Ascending aorta (tissue), 2 donors: Measurements from ENCODE around the gene LRPAP1. TPM values are rescaled to one million over a fixed set of nuclear protein-coding genes. Genes with fewer than 3 reads are reported as not detected.

Experiments used
- DNase-seq, 2 donors: peaks; one replicate each; pipeline ENCODE4 v3.0.0-alpha.2; 2019; ENCODE audit warnings: low spot score in 2 of 2
- H3K27ac ChIP-seq, 2 donors: fragments of 200-600 bp; sonication (generic); one replicate each; pipeline ENCODE4 v1.5.1; 2016 to 2017; ENCODE audit warnings: mild to moderate bottlenecking in 1 of 2
- H3K27me3 ChIP-seq: fragments of 200-600 bp; sonication (generic); one replicate; pipeline ENCODE4 v1.5.1; 2017
- H3K36me3 ChIP-seq, 2 donors: fragments of 200-600 bp; sonication (generic); one replicate each; pipeline ENCODE4 v1.5.1; 2016
- H3K4me1 ChIP-seq, 2 donors: fragments of 200-600 bp; sonication (generic); one replicate each; pipeline ENCODE4 v1.5.1; 2016 to 2017; ENCODE audit warnings: mild to moderate bottlenecking in 1 of 2
- H3K4me3 ChIP-seq, 2 donors: fragments of 200-600 bp; sonication (generic); one replicate each; pipeline ENCODE4 v1.5.1; 2016 to 2017; ENCODE audit warnings: mild to moderate bottlenecking in 1 of 2
- H3K9me3 ChIP-seq, 2 donors: fragments of 200-600 bp; sonication (generic); one replicate each; pipeline ENCODE4 v1.5.1; 2016
- CTCF ChIP-seq, 3 experiments: fragments of 200-600 bp in 2 of 3; fragments of 450-650 bp in 1 of 3; sonication (generic) in 2 of 3; IDR thresholded peaks; one replicate each; pipeline ENCODE4 v1.5.1; 2016 to 2019; ENCODE audit warnings: antibody characterized with exemption in 3 of 3, mild to moderate bottlenecking in 1 of 3, moderate library complexity in 1 of 3
- intact Hi-C: fragments of 100-400 bp; cut with DNase I; formaldehyde crosslinking; loops from one replicate; pipeline ENCODE4 v1.15.1; 2023
- total RNA-seq: library from RNA; depleted of rRNA; stranded (reverse); fragments of >200 nt; gene quantifications from one replicate; pipeline ENCODE4 v1.1.0, GENCODE V29; 2016

LRPAP1 gene
- total RNA-seq, 1 donor from 2014 or later, result 172 TPM

- H3K27me3 ChIP-seq, result no peaks in the 10 kb centered on the region
- DNase-seq, result no peak
- H3K4me3 ChIP-seq, result peak overlapping the region in 1 of 2 donors; percentile 42
- H3K4me1 ChIP-seq, result peaks cover 6 to 24% of the 10 kb centered on the region in 2 donors
- no peaks in the 10 kb centered on the region for H3K36me3 ChIP-seq
- intact Hi-C loops, result loop anchor here (2.0 kb wide), 1 partner anchor 282 kb away; the partner anchor contains the start of gene ADRA2C
- H3K9me3 ChIP-seq, result no peaks in the 10 kb centered on the region
- no peak for TF ChIP-seq CTCF (IDR thresholded peaks at IDR 0.05)
- peak overlapping the region; percentile 95 to 96 for H3K27ac ChIP-seq
Measured at GRCh38 chr4:3485011-3485791, 47.0 kb downstream of the LRPAP1 start.

DNA sequence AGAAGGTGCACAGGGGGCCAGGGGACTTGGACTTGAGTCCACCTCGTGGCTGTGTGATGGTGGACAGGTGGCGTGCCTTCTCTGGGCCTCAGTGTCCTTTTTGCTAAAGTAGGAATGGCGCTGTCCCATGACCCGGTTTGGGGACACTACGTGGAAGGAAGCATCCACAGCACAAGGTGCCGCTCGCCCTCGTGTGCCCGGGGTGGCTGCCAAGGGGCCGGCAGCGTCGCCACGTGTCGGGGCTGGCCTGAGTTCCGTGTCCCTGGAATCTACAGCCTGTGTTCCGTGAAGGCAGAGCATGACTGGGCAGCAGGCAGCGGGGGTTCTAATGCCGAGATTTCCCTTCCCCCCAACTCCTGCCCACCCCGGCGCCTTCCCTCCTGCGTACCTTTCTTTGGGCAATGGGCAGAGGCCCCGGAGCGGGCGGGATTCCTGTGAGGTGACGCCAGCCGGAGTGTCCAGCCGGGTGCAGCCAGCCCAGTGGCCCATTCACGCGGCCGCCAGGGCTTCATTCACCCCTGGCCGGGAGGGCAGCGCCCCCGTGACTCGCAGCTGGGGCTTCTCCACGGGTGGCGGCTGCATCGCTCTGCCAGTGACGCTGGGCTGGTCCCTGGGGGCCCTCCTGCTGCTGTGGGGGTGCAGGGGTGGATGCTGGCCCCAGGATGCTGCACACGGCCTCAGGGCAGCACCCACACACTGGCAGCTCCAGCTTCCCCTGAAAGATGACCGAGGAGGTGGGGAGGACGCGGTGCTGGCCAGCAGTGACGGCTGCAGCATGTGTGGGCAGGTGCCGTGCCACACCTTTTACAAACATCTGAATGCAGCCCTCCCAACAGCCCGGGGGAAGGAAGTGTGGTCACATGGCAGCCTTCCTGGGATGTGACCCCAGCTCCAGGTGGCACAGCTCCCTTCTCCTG is 47.9 kb downstream of the LRPAP1 start:
- Histone ChIP-seq H3K9me3 (no peaks in the 10 kb centered on the region), H3K4me3 (peak overlapping the region in 1 of 2 donors; percentile 42), H3K36me3 (no peaks in the 10 kb centered on the region), H3K4me1 (peaks cover 6 to 24% of the 10 kb centered on the region in 2 donors), H3K27ac (peak overlapping the region; percentile 95 to 96), H3K27me3 (no peaks in the 10 kb centered on the region)
- intact Hi-C loops, result loop anchor here (1.0 to 5.0 kb wide), 6 partner anchors 48 to 468 kb away; partner anchors contain the start of genes ADRA2C, LRPAP1 and RGS12
- DNase-seq, result peak; percentile 66 to 94
- TF ChIP-seq CTCF (IDR thresholded peaks at IDR 0.05), result no peak

GRCh38 chr4:3483471-3483921 is 48.7 kb downstream of the LRPAP1 start:
- no peak for TF ChIP-seq CTCF (IDR thresholded peaks at IDR 0.05)
- peak overlapping the region; percentile 95 to 96 for H3K27ac ChIP-seq

DNA sequence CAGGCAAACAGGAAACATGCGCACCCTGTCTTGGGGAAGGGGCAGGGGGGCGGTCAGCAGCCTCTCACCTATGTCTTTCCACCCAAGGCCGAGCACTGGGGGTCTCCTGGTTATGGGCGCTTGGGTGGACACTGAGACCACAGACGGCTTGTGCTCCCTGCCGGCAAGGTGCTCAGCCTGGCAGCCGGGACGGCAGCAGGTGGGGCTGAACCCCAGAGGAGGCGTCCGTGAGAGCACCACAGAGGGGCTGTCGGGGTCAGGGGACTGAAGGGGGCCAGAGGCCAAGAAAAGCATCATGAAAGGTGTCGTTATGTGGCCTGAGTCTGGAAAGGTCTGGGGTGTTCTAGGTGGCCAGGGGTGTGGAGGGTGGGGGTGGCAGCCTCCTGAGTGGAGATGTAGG is 49.5 kb downstream of the LRPAP1 start:
- no peaks in the 10 kb centered on the region for H3K9me3 ChIP-seq
- no peaks in the 10 kb centered on the region for H3K27me3 ChIP-seq
- peaks cover 6 to 24% of the 10 kb centered on the region in 2 donors for H3K4me1 ChIP-seq
- no peak for TF ChIP-seq CTCF (IDR thresholded peaks at IDR 0.05)
- intact Hi-C loops, result loop anchor here (1.0 to 5.0 kb wide), 4 partner anchors 21 to 470 kb away; partner anchors contain the start of gene RGS12
- H3K4me3 ChIP-seq, result no peak overlapping the region
- H3K27ac ChIP-seq, result peak overlapping the region; percentile 95 to 96
- DNase-seq, result no peak
- no peaks in the 10 kb centered on the region for H3K36me3 ChIP-seq

More at GRCh38 chr4:3483471-3483921, 48.7 kb downstream of the LRPAP1 start:
- peaks cover 6 to 24% of the 10 kb centered on the region in 2 donors for H3K4me1 ChIP-seq
- H3K4me3 ChIP-seq, result peak overlapping the region in 1 of 2 donors; percentile 42
- H3K27me3 ChIP-seq, result no peaks in the 10 kb centered on the region
- intact Hi-C loops, result loop anchor here (1.0 to 5.0 kb wide), 4 partner anchors 22 to 469 kb away; partner anchors contain the start of gene RGS12
- no peaks in the 10 kb centered on the region for H3K36me3 ChIP-seq
- H3K9me3 ChIP-seq, result no peaks in the 10 kb centered on the region
- DNase-seq, result peak; percentile 82 to 97

- TF ChIP-seq CTCF (IDR thresholded peaks at IDR 0.05), result no peak
- no peak overlapping the region for H3K4me3 ChIP-seq
- H3K27me3 ChIP-seq, result no peaks in the 10 kb centered on the region
- peaks cover 6 to 24% of the 10 kb centered on the region in 2 donors for H3K4me1 ChIP-seq
- DNase-seq, result no peak
- no peaks in the 10 kb centered on the region for H3K9me3 ChIP-seq
- intact Hi-C loops, result loop anchor here (2.0 to 5.0 kb wide), 4 partner anchors 45 to 470 kb away; partner anchors contain the start of gene RGS12
- peak overlapping the region; percentile 95 to 96 for H3K27ac ChIP-seq
- H3K36me3 ChIP-seq, result no peaks in the 10 kb centered on the region
Measured at GRCh38 chr4:3481783-3482393, 50.3 kb downstream of the LRPAP1 start.
